ENCODE data around the gene PPARG.
A peak's percentile ranks its signal among the peaks of the same experiment; 100 is the strongest.

GRCh38 chr3:12286927-12287726 lies 1.7 kb upstream of the PPARG start:
- no peak for TF ChIP-seq SRF (IDR thresholded peaks at IDR 0.05; ENCODE audit: low read depth)
- peak in 1 of 3 experiments; percentile 14; a peak in 1 of 6 replicates for TF ChIP-seq CTCF (IDR thresholded peaks at IDR 0.05 in 2 of 3, conservative IDR thresholded peaks at IDR 0.05 in 1 of 3; ENCODE audit: borderline replicate concordance in 1 of 3, insufficient read depth in 1 of 3, low read depth in 2 of 3, low read length in 2 of 3)
- no peak for TF ChIP-seq SIN3A (IDR thresholded peaks at IDR 0.05; ENCODE audit: low read depth)
